NOMO-1 (cell line): ENCODE results near the gene LDLRAP1.
A peak's percentile ranks its signal among the peaks of the same experiment; 100 is the strongest.
"Not testable (repeated sequence)": the region's sequence is repeated elsewhere in the genome, so short reads cannot be mapped to it uniquely, and the experiment has no call there.

Experiments used
- DNase-seq, 2 experiments: peaks; one replicate each; lab custom pipeline; 2025; ENCODE audit not compliant: unreplicated experiment in 2 of 2; lab: John Stamatoyannopoulos, UW

LDLRAP1 gene

DNA sequence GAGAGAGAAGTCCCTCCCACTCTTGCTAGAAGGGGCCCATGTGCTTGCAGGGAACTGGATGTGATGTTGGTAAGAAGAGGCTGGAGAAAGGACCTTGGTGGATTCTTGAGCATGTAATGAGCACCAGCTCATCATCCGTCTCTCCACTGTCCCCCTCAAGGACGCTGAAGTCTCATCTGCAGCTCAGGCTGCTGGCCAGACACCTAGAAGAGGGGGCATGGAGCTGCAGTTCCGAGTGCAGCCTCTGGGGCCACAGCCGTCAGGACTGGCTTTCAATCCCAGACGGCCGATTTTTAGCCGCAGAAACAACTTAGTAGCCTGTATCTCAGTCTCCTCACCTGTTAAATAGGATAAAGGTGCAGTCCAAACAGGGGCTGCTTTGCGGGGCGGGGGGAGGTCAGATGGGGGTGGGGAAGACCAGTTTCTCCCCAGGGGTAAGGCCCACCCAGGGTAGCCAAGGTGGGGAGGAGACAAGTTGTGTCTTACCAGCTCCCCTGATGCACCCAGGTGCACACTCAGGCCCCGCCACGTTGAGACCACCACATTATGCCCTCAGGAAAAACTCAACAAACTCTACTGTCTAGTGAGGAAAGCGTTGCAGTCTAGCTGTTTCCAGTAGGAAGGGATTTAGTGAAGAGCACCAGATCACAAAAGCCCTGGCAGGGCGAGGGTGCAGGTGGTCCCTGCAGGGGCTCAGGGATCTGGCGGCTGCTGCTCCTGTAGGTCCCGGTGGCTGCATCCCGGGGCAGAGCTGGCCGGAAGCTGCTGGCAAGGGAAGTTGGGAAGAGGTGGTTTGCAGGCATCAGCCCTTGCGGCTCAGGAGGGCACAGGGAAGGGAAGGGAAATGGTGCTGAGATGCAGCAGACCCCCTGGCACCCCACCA is 29.5 kb downstream of the LDLRAP1 start:
- DNase-seq: peak in 1 of 2 experiments; percentile 13

DNA sequence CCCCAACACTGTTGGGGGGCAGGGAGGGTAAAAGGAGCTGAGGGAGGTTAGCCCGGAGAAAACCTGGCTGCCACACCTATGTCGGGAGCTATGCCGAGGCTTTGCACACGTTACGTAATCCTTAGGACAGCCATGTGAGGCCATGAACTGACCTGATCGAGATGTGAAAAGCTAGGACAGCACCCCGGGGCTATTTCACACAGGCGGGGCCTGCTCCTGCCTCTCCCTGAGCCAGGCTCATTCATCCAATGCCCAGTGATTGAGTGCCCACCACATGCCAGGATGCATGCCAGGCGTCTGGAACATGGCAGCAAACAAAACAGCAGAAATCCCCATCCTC is 30.2 kb downstream of the LDLRAP1 start:
- no peak for DNase-seq

DNA sequence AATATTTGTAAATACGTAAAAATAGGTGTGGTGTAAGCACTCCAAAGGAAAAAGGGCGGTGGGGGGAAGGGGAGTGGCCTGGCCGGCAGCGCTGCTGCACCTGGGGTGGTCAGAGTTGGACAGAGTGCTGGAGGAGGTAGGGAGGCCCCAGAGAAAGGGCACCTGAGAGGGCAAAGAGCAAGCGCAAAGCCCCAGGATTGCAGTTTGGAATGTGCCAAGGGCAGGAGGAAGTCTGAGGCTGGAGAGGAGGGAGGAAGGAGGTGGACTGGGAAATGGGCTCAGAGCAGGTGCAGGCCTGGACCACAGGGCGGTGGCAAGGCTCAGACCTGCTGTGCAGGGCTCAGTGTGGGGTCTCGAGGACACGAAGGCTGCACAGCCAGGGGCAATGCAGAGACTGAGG is 30.6 kb downstream of the LDLRAP1 start:
- DNase-seq: no peak

DNA sequence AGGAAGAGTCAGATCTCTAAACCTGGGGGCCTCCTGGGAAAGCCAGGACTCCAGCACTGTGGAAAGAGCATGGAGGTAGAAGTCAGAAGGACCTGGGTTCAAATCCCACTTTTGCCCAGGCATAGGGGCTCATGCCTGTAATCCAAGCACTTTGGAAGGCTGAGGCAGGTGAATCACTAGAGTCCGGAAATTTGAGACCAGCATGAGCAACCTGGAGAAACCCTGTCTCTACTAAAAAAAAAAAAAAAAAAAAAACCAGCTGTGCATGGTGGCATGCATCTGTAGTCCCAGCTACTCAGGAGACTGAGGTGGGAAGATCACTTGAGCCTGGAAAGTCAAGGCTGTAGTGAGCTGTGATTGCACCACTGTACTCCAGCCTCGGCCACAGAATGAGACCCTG is 31.8 kb downstream of the LDLRAP1 start:
- DNase-seq: no peak

DNA sequence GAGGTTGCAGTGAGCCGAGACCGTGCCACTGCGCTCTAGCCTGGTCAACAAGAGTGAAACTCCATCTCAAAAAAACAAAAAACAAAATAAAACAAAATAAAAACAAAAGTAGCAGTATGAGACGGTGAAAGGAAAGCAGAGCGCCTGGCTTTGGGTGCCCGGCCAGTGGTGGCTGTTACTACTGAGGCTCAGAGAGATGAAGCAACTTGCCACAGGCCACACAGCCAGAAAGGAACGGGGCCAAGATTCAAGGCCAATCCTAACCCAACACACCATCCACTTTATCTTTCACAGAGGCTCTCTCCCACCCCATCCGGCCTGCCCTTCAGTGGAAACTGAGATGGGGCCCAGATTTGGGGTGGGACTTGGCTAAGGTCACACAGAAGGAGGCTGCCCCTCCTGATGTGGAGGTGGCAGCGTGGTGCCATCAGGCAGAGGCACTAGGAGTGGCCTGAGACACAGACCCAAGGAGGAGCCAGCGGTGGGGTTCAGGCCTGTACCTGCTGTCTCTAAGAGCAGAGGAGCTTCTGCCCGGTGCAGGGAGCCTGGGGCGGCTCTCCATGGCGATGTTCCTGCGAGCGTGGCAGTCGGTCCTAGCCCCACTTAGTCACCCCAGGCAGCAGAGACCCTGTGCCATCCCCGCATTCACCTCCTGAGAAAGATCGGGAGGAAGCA is 33.2 kb downstream of the LDLRAP1 start:
- no peak for DNase-seq

DNA sequence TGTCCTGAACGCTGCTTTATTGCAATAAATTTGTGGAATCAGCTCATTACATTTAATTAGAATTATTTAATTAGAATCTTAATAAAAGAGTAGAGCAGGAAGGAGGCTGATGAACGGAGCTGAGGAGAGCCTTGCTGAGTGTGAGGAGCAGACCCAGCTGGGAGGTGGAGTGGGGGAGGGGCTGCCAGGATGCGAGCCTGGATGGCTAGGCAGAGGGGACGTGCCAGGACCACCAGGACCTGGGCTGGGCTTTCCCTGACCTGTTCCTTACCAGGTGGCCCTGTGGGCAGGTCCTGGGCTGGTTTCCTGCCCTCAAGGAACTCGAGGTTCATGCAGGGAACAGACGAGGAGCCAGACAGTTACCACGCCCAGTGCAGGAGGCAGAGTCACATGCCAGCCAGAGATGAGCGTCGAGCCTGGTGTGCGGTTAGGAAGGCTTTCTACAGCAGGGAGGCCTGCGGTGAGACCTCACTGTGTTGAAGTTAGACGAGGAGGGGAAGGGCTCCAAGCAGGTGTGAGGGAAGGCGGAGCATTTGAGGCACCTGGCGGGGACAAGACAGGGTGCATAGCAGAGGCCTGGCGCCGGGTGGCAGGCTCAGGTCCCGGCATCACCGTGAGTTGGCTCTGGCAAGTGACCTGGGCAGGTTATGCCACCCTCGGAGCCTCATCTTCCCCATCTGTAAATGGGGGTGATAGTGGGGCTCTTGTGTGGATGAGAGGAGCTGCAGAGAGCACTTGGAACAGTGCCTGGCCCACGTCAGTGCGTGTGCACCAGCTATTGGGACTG is 33.9 kb downstream of the LDLRAP1 start:
- no peak for DNase-seq

DNA sequence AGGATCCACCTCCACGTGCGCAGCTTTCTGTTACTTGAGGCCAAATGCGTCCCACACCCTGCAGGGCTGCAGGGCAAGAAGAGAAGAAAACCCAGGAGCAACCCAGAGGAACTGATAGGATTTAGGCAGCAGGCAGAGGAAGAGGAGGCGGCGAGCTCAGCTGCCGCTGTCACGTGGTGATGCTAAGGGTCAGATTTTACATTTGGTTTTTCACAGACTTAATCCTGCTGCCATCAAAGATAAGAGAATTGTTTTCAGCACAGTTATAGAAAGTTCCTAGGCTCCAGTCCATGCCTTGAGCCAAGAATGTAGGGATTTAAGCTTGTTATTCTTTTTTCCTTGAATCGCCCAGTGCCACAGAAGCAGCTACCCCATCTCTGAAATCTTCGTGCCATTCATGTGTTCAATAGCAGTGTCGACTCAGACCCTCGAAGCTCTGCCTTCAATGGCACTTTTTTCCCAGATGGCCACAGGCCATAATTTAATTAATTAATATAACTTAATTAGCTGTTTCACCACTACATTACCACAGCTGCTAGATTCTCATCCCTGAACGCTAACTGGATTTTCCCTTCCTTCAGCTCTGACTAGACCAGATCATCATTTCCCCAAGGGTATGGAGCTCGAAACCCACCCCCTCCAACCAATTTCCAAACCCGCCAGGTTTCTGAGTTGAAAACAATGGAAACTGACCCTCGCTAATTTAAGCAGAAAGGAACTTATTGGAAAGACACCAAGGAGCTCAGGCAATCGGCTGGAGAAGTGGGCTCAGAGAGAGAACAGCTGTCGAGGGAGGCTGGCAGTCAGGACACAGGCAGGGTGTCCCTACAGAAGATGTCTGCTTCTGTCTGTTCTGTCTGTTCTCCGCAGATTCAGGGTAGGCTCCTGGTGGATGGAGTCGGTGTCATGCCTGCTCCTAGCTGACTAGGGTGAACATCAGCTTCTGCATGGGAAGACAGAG is 36.2 kb downstream of the LDLRAP1 start:
- no peak for DNase-seq

DNA sequence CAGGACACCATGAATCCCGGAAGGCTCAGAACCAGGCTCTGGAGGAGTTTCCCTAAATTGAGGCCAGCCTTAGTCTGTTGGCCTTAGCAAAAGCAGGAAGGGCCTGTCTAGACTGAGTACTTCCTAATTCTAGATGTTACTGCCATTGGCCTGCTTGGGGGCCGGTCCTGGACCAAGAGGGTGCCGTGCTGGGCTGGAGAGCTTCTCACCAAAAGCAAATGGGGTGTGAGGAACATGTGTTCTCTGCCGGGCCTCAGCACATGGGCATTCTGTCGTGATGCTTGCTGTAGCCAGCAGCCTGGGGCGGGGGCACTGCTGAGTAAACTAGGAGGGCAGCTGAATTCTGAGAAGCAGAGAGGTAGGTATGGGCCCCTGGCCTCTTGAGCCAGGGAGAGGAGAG is 37.5 kb downstream of the LDLRAP1 start:
- peak; percentile 32 to 60 for DNase-seq

DNA sequence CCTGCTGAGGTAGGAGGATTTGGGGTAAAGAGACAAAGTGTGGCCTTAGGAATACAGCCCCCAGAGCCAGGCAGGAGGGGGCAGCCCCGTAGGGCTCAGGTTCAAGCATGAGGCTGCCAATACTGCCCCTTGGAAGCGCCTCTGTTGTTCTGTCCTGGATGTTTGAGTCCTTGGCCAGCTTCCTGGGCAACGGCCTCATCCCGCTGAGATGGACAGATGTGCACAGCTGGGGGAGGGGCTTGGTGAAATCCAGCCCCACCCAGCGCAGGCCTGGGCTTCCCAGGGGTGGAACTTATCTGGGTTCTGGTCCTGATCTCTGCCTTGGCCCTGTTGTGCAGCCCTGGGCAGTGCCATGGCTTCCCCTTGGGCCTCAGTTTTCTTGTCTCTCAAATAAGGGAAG is 38.4 kb downstream of the LDLRAP1 start:
- no peak for DNase-seq

DNA sequence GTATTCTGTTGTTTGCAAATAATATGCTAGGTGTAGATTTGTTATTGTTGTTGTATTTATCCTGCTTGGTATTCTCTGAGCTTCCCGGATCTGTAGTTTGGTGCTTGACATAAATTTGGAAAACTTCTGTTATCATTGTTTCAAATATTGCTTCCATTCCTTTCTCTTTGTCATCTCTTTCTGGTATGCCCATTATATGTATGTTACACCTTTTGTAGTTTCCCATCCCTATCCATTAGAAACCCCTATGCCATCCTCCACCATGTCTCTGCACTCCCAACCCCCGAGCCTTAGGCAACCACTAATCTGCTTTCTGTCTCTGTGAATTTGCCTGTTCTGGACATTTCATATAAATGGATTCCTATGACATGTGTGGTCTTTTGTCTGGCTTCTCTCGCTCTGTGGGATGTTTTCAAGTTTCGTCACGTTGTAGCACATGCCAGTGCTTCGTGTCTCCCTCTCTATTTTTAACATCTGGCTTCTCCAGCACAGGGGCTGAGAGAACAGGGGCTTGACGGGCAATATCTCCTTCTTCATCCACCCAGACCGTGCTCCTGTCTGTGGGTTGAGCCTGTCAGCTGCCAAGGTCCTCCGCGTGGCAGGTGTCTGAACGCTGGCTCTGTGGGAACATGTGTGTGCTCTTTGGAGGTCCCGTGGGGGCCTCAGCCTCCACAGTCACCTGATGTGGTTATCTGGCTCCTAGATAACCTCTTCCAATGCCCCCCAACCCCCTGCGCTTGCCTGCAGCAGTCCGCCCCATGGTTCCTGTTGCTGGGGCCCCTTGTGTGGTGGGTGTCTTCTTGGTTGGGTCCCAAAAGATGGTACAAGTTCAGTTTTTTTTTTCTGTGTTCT is 40.3 kb downstream of the LDLRAP1 start:
- DNase-seq: no peak

DNA sequence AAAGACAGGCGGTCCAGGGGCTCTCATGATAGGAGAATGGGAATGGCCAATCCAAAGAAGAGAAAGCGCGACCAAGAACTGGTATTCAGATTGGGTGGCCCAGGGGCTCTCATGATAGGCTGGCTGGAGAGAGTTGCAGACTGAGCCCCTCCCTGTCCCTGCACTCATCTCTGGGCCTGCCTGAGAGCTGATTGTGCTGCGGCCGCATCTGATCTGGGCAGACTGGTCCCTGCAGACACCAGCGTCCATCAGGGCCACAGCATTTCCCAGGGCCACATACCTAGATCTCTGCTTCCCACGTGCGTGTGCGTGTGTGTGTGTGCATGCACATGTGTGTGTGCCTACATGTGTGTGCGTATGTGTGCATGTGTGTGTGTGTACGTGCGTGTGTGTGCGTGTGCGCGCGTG is 42.8 kb downstream of the LDLRAP1 start:
- DNase-seq: no peak

DNA sequence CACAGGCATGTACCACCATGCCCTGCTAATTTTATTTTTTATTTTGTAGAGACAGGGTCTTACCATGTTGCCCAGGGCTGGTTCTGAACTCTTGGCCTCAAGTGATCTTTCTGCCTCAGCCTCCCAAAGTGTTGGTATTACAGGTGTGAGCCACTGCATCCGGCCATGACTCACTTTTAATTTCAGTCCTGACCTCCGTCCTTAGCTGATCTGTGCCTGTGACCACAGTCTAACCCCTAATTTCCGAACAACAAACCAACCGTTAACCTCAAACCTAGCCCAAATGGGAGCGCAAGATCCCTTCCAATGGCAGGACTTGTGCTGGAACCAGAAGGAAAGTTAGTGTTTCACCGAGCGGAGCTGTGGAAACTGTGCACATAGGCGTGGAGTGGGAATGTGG is 43.9 kb downstream of the LDLRAP1 start:
- no peak for DNase-seq

DNA sequence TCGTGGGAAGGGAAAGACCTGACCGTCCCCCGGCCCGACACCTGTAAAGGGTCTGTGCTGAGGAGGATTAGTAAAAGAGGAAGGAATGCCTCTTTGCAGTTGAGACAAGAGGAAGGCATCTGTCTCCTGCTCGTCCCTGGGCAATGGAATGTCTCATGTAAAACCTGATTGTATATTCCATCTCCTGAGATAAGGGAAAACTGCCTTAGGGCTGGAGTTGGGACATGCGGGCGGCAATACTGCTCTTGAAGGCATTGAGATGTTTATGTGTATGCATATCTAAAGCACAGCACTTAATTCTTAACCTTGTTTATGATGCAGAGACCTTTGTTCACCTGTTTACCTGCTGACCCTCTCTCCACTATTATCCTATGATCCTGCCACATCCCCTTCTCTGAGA is 44.8 kb downstream of the LDLRAP1 start:
- DNase-seq: not testable (repeated sequence)

DNA sequence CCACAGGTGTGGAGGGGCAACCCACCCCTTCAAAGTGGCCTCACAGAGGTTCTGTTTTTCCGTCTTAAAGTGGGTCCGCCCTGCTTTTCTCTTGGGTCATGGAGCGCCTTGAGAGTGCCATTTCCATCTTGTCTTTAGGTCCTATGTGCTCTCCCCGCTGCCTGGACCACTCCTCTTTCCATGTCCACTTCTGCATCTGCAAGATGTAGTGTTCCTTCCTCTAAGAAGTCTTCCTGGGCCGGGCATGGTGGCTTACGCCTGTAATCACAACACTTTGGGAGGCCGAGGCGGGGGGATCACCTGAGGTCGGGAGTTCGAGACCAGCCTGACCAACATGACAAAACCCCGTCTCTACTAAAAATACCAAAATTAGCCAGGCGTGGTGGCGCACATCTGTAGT is 45.4 kb downstream of the LDLRAP1 start:
- DNase-seq: not testable (repeated sequence)

DNA sequence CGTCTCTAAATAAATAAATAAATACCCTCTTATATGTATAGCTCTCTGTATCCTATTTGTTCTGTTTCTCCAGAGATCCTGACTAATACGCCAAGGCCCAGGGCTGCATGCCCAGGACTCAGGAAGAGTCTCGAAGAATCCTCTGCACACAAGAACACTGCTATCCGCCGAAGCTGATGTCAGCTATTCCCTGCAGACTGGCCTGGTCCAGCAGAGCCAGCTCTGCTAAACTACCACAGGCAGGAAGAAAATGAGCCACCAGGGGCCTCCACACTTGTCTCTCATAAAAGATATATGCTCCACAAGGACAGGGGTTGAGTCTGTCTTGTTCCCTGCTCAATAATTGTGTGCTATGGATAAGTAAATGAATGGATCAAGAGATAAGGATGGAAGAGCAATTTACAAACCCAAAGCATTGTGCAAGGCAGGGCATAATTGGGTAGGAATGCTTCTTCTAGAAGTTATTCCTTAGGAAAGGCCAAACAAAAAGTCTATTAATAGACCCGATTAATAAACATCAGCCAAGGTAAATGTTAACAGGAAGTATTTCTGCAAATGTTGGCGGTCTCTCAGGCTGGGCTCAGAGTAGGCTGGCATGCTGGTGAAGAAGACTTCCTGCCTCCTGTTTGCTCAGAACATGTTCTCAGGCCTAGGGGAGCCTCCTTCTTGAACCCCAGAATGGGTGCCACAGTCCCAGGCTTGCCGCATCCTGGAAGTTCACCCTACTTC is 46.9 kb downstream of the LDLRAP1 start:
- no peak for DNase-seq

DNA sequence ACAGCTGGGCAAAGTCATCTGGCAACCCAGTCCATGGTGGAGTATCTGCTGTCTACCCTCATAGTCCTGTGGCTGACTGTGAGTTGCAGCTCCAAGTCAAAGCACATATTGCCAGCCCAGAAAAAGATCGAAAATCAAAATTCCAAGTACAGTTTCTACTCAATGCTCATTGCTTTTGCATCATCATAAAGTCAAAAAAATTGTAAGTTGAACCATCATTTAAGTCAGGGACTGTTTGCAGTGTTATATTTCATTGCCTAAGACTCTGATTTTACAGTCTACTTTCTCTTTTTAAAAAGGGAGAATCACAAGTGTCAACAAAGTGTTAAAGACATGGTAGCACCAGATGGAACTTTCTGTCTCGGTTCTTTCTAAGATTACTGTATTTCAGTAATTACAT is 50.5 kb downstream of the LDLRAP1 start:
- DNase-seq: no peak

DNA sequence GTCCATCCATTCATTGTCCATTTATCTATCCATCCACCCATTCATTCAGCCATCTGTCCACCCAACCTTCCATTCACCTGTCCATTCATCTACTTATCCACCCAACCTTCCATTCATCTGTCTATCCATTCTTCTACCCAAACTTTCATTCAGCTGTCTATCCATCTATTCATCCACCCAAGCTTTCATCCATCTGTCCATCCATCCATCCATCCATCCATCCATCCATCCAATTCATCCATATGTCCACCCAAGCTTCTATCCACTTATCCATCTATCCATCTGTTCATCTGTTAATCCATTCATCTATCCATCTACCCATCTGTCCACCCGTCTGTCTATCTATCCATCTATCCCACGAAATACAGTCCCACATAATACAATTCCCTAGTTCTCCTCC is 51.6 kb downstream of the LDLRAP1 start:
- no peak for DNase-seq

DNA sequence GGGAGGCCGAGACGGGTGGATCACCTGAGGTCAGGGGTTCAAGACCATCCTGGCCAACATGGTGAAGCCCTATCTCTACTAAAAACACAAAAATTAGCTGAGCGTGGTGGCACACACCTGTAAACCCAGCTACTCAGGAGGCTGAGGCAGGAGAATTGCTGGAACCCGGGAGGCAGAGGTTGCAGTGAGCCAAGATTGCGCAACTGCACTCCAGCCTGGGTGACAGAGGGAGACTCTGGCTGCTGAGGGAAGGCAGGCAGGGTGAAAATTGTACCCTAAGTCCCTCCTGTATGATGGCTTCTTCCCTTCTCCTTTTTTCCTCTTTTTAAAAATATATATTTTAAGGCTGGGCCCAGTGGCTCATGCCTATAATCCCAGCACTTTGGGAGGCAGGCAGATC is 53.2 kb downstream of the LDLRAP1 start:
- not testable (repeated sequence) for DNase-seq

DNA sequence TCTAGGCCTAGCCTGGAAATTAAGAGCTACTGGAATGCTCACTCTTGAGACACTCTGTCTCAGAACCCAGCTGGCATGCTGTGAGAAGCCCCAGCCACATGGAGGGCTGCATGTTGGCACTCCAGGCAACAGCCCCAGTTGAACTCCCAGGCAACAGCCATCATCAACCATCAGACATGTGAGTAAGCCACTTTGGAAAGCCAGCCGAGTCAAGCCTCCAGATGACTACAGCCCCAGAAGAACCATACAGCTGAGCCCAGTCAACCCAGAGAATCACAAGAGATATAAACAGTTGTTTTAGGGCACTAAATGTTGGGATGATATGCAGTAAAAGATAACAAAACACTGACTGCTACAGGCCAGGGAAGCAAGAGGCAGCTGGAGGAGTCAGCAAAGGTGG is 55.5 kb downstream of the LDLRAP1 start:
- no peak for DNase-seq
